Liver (tissue), 3 donors: ENCODE data around the gene ARFGAP1.

Experiments
- CTCF ChIP-seq: fragments of 150-350 bp; IDR thresholded peaks from 2 replicates; pipeline ENCODE4 v1.5.1; 2017; ENCODE audit warnings: improper control_type of control experiment, low read depth, low read length; ENCODE audit not compliant: missing input control
- JUND ChIP-seq, 2 donors: IDR thresholded peaks; 2 replicates each; pipeline ENCODE4 v1.6.1; 2016; ENCODE audit warnings: antibody characterized with exemption in 2 of 2
- MAX ChIP-seq: IDR thresholded peaks from 2 replicates; pipeline ENCODE4 v1.6.1; 2016; ENCODE audit warnings: antibody characterized with exemption
- REST ChIP-seq: IDR thresholded peaks from 2 replicates; pipeline ENCODE4 v1.6.1; 2016; ENCODE audit warnings: antibody characterized with exemption, mild to moderate bottlenecking
- donor health status: healthy.
- donor health status: healthy.

GRCh38 chr20:63312690-63313348, 40.2 kb downstream of the ARFGAP1 start:
- TF ChIP-seq REST (no peak), CTCF (no peak), JUND (IDR thresholded peaks at IDR 0.05) (no peak), MAX (no peak)
